GM12865 (cell line): Measurements from ENCODE around the gene GNPTAB.
"Not testable (repeated sequence)": the region's sequence is repeated elsewhere in the genome, so short reads cannot be mapped to it uniquely, and the experiment has no call there.

Experiments used
- DNase-seq: peaks from one replicate; pipeline ENCODE4 v3.0.0; 2010; ENCODE audit warnings: low read depth
- H3K4me3 ChIP-seq: 2 replicates; pipeline ENCODE4 v1.5.1; 2011; ENCODE audit warnings: mild to moderate bottlenecking, low read depth, low read length, control low read depth
- CTCF ChIP-seq: IDR thresholded peaks from 2 replicates; pipeline ENCODE4 v1.5.1; 2011; ENCODE audit warnings: low read length, control low read depth, low read depth, inconsistent platforms; ENCODE audit not compliant: insufficient read depth; ENCODE audit errors: missing control alignments

Gene GNPTAB

GRCh38 chr12:101819467-101819866 lies 11.3 kb downstream of the GNPTAB start:
- H3K4me3 ChIP-seq = no peak overlapping the region
- peak; percentile 39 for DNase-seq
- TF ChIP-seq CTCF = no peak

GRCh38 chr12:101818689-101819088 lies 12.1 kb downstream of the GNPTAB start:
- DNase-seq, H3K4me3 ChIP-seq: not testable (repeated sequence)

GRCh38 chr12:101813117-101813516 lies 17.6 kb downstream of the GNPTAB start:
- no peak for DNase-seq
- TF ChIP-seq CTCF = no peak
- H3K4me3 ChIP-seq = no peak overlapping the region

- not testable (repeated sequence) for H3K4me3 ChIP-seq, DNase-seq
Measured at GRCh38 chr12:101812716-101813115, 18.0 kb downstream of the GNPTAB start.

- not testable (repeated sequence) for DNase-seq, H3K4me3 ChIP-seq
Measured at GRCh38 chr12:101811342-101811741, 19.4 kb downstream of the GNPTAB start.

GRCh38 chr12:101809208-101809607 lies 21.6 kb downstream of the GNPTAB start:
- no peak overlapping the region for H3K4me3 ChIP-seq
- TF ChIP-seq CTCF = no peak
- no peak for DNase-seq

GRCh38 chr12:101806265-101806664 lies 24.5 kb downstream of the GNPTAB start:
- no peak overlapping the region for H3K4me3 ChIP-seq
- TF ChIP-seq CTCF = no peak
- DNase-seq = no peak

- peak; percentile 19 for DNase-seq
- TF ChIP-seq CTCF = no peak
- H3K4me3 ChIP-seq = peak overlapping the region; percentile 15; the same call in 1 of the 2 replicates
Measured at GRCh38 chr12:101804409-101804808, 26.4 kb downstream of the GNPTAB start.

- no peak for TF ChIP-seq CTCF
- peak overlapping the region; percentile 15; the same call in 1 of the 2 replicates for H3K4me3 ChIP-seq
- DNase-seq = peak; percentile 64
Measured at GRCh38 chr12:101803978-101804377, 26.8 kb downstream of the GNPTAB start.
